A673 (cell line): ENCODE measurements around the gene WWTR1. TPM values are rescaled to one million over a fixed set of nuclear protein-coding genes. Genes with fewer than 3 reads are reported as not detected.

ENCODE experiments used
- BruUV-seq: library from RNA; stranded (reverse); fragments of 400-500 nt; replicated peaks from 2 replicates; lab custom pipeline; 2021; lab: Mats Ljungman, UMichigan
- CTCF ChIA-PET: fragments of 300-600 bp; sonication (Branson Sonifier 250); formaldehyde crosslinking; loops from one replicate; lab custom pipeline; 2022; ENCODE audit warnings: antibody characterized with exemption; lab: Charles Lee
- POLR2A ChIA-PET: fragments of 300-600 bp; sonication (Branson Sonifier 250); formaldehyde crosslinking; loops from one replicate; lab custom pipeline; 2022; ENCODE audit warnings: antibody characterized with exemption; ENCODE audit not compliant: low non-redundant PET; lab: Charles Lee
- DNase-seq: peaks from one replicate; pipeline ENCODE4 v3.0.0-alpha.2; 2015; ENCODE audit warnings: low spot score
- H3K27ac ChIP-seq: fragments of 200-600 bp; sonication (generic); 2 replicates; pipeline ENCODE4 v1.5.1; 2016; ENCODE audit warnings: mixed run types, low read depth, mild to moderate bottlenecking, mixed read lengths, antibody characterized with exemption, low read length; ENCODE audit not compliant: poor library complexity, severe bottlenecking
- H3K27me3 ChIP-seq: fragments of 200-600 bp; sonication (generic); replicated peaks from 2 replicates; pipeline ENCODE4 v1.6.1; 2017; ENCODE audit warnings: mixed run types, low read depth, mild to moderate bottlenecking, mixed read lengths, antibody characterized with exemption, low read length; ENCODE audit not compliant: insufficient read depth, poor library complexity
- H3K36me3 ChIP-seq: fragments of 200-600 bp; sonication (generic); 2 replicates; pipeline ENCODE4 v1.6.1; 2016; ENCODE audit warnings: mixed run types, mild to moderate bottlenecking, mixed read lengths, antibody characterized with exemption, low read length; ENCODE audit not compliant: insufficient read depth, poor library complexity, severe bottlenecking
- H3K4me1 ChIP-seq: fragments of 200-600 bp; sonication (generic); 2 replicates; pipeline ENCODE4 v1.6.1; 2017; ENCODE audit warnings: mixed run types, mild to moderate bottlenecking, mixed read lengths, antibody characterized with exemption, low read length; ENCODE audit not compliant: insufficient read depth, poor library complexity, severe bottlenecking
- H3K4me3 ChIP-seq: fragments of 200-600 bp; sonication (generic); 2 replicates; pipeline ENCODE4 v1.5.1; 2016; ENCODE audit warnings: low read depth, mixed run types, mild to moderate bottlenecking, mixed read lengths, low read length; ENCODE audit not compliant: poor library complexity, severe bottlenecking
- H3K9me3 ChIP-seq: fragments of 200-600 bp; sonication (generic); 2 replicates; pipeline ENCODE4 v1.6.1; 2016; ENCODE audit warnings: mixed run types, low read depth, mild to moderate bottlenecking, mixed read lengths, antibody characterized with exemption, low read length; ENCODE audit not compliant: poor library complexity, severe bottlenecking
- EZH2 ChIP-seq: fragments of 200-600 bp; sonication (generic); IDR thresholded peaks from 2 replicates; pipeline ENCODE4 v1.6.1; 2017; ENCODE audit warnings: borderline replicate concordance, low read depth, mild to moderate bottlenecking, mixed read lengths, antibody characterized with exemption, low read length; ENCODE audit not compliant: poor library complexity, severe bottlenecking
- intact Hi-C: fragments of 100-400 bp; cut with micrococcal nuclease; formaldehyde crosslinking; loops from one replicate; pipeline ENCODE4 v1.10.0; 2022; ENCODE audit not compliant: unreplicated experiment
- total RNA-seq: library from RNA; stranded (reverse); gene quantifications from 2 replicates; pipeline ENCODE4 v1.2.3, GENCODE V29; 2021
- TF ChIP-seq, protein P1 (sequence below): fragments of 300-800, 200-600 bp; sonication (generic); conservative IDR thresholded peaks from 2 replicates; pipeline ENCODE4 v1.5.1; 2017; ENCODE audit warnings: low read depth, mild to moderate bottlenecking, antibody characterized with exemption, low read length, moderate library complexity, mixed read lengths

Gene WWTR1
- total RNA-seq, 1 experiment from 2014 or later: 76.8 TPM

GRCh38 chr3:149551500-149551899 is 106.3 kb downstream of the WWTR1 start:
- BruUV-seq: no TSS peak
- intact Hi-C loops: no loop called here

DNA sequence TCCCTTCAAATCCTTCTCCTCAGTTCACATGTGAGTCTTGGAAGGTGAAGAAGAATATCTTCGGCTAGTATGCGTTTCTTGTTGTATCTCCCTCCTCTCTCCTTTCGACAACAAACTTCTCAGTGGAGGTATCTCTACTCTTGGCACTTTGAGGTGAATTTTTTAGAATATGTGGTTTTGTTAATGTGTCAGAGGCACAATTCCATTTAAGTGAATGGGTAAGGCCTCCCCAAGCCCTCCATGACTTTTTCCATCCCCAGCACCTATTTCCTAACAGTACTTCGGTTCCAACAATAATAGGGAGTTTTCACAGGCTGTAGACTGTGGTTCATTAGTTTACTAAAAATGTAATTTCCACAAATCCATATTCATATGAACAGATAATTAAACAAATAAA is 109.2 kb downstream of the WWTR1 start:
- no peak overlapping the region for H3K27ac ChIP-seq

More at GRCh38 chr3:149551500-149551899, 106.3 kb downstream of the WWTR1 start:
- Histone ChIP-seq H3K36me3 (no peaks in the 10 kb centered on the region), H3K9me3 (no peaks in the 10 kb centered on the region), H3K27ac (no peak overlapping the region), H3K27me3 (no peaks in the 10 kb centered on the region), H3K4me3 (no peak overlapping the region), H3K4me1 (peaks cover 25% of the 10 kb centered on the region)
- TF ChIP-seq, protein P1, sequence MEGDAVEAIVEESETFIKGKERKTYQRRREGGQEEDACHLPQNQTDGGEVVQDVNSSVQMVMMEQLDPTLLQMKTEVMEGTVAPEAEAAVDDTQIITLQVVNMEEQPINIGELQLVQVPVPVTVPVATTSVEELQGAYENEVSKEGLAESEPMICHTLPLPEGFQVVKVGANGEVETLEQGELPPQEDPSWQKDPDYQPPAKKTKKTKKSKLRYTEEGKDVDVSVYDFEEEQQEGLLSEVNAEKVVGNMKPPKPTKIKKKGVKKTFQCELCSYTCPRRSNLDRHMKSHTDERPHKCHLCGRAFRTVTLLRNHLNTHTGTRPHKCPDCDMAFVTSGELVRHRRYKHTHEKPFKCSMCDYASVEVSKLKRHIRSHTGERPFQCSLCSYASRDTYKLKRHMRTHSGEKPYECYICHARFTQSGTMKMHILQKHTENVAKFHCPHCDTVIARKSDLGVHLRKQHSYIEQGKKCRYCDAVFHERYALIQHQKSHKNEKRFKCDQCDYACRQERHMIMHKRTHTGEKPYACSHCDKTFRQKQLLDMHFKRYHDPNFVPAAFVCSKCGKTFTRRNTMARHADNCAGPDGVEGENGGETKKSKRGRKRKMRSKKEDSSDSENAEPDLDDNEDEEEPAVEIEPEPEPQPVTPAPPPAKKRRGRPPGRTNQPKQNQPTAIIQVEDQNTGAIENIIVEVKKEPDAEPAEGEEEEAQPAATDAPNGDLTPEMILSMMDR: no peak
- TF ChIP-seq EZH2: no peak
- no peak for DNase-seq
- ChIA-PET CTCF (no interaction called here), POLR2A (interaction anchor here (0.5 kb wide), 1 partner anchor 256 kb away, joined by 6 read pairs; no protein-coding TSS in a partner anchor)

DNA sequence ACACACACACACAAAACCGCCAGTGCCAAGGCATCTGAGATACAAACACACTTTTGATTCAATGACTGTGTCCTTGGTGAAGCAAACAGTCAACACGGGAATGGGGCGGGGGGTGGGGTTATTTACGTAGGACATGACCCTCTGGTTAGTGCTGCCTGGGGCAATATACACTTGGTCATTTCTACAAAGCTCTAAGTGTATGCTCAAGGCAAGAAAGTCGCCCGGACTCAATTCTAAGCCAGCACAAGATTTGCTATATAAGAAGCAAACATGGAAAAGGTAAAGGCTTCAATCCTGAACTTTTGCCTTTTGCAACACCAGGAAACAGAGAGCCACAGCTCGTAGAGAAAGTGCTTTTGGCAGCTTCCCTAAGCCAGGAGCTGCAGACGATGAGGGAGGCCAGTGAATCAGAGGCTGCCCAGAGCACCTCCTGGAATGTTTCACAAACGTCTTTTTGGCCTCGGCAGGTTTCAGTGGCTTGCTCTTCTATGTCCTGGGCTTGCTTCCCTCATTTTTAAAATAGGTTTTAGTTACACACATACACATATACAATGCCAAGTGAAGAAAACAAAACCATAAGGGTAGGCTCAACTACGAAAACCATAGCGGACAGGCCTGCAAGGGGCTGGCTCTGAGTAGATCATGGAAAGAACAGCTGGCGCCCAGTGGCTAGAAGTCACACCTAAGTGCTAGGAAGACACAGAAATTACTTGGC is 109.7 kb downstream of the WWTR1 start:
- Histone ChIP-seq H3K4me1 (peaks cover under 1% of the 10 kb centered on the region), H3K9me3 (no peaks in the 10 kb centered on the region), H3K4me3 (no peak overlapping the region), H3K27ac (no peak overlapping the region), H3K36me3 (no peaks in the 10 kb centered on the region), H3K27me3 (no peaks in the 10 kb centered on the region)
- TF ChIP-seq, protein P1: no peak
- no peak for TF ChIP-seq EZH2
- BruUV-seq: no TSS peak
- ChIA-PET CTCF (no interaction called here), POLR2A (no interaction called here)
- intact Hi-C loops: no loop called here
- DNase-seq: no peak

More for the DNA sequence above, 109.2 kb downstream of the WWTR1 start:
- no peaks in the 10 kb centered on the region for H3K27me3 ChIP-seq
- ChIA-PET POLR2A (no interaction called here), CTCF (no interaction called here)
- H3K4me3 ChIP-seq: no peak overlapping the region
- no peak for DNase-seq
- BruUV-seq: no TSS peak
- H3K4me1 ChIP-seq: no peaks in the 10 kb centered on the region
- no peak for TF ChIP-seq EZH2
- TF ChIP-seq, protein P1: no peak
- no peaks in the 10 kb centered on the region for H3K36me3 ChIP-seq
- intact Hi-C loops: no loop called here
- no peaks in the 10 kb centered on the region for H3K9me3 ChIP-seq
